ENCODE results near the gene LMBRD1.
A peak's percentile ranks its signal among the peaks of the same experiment; 100 is the strongest.
"Not testable (repeated sequence)": the region's sequence is repeated elsewhere in the genome, so short reads cannot be mapped to it uniquely, and the experiment has no call there.

The LMBRD1 gene

DNA sequence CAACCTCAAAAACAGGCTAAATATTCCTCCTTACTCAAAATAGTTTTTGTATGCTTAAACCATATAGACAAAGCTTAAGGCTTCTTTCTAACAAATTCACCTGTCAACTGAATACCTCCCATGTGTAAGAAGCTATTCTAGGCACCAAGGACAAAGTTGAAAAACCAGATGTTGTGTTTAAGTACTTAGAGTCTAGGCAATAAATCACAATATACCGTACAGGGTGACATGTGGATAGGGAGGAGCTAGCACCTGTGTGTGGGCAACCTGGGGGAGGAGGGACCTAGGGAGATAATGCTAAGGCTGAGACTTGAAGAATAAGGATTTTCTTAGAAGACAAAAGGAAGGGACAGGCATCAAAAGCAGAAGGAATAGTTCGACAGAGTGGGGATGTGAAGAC is 123.5 kb downstream of the LMBRD1 start:
- TF ChIP-seq, protein P1, sequence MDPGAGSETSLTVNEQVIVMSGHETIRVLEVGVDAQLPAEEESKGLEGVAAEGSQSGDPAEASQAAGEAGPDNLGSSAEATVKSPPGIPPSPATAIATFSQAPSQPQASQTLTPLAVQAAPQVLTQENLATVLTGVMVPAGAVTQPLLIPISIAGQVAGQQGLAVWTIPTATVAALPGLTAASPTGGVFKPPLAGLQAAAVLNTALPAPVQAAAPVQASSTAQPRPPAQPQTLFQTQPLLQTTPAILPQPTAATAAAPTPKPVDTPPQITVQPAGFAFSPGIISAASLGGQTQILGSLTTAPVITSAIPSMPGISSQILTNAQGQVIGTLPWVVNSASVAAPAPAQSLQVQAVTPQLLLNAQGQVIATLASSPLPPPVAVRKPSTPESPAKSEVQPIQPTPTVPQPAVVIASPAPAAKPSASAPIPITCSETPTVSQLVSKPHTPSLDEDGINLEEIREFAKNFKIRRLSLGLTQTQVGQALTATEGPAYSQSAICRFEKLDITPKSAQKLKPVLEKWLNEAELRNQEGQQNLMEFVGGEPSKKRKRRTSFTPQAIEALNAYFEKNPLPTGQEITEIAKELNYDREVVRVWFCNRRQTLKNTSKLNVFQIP (CRISPR knock-in tag; IDR thresholded peaks at IDR 0.05; ENCODE audit: borderline replicate concordance, low read depth) = no peak
- TF ChIP-seq ZNF70 (CRISPR knock-in tag; IDR thresholded peaks at IDR 0.05) = no peak
- TF ChIP-seq, protein P2, sequence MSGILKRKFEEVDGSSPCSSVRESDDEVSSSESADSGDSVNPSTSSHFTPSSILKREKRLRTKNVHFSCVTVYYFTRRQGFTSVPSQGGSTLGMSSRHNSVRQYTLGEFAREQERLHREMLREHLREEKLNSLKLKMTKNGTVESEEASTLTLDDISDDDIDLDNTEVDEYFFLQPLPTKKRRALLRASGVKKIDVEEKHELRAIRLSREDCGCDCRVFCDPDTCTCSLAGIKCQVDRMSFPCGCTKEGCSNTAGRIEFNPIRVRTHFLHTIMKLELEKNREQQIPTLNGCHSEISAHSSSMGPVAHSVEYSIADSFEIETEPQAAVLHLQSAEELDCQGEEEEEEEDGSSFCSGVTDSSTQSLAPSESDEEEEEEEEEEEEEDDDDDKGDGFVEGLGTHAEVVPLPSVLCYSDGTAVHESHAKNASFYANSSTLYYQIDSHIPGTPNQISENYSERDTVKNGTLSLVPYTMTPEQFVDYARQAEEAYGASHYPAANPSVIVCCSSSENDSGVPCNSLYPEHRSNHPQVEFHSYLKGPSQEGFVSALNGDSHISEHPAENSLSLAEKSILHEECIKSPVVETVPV (CRISPR knock-in tag; IDR thresholded peaks at IDR 0.05) = no peak
- TF ChIP-seq, protein P3, sequence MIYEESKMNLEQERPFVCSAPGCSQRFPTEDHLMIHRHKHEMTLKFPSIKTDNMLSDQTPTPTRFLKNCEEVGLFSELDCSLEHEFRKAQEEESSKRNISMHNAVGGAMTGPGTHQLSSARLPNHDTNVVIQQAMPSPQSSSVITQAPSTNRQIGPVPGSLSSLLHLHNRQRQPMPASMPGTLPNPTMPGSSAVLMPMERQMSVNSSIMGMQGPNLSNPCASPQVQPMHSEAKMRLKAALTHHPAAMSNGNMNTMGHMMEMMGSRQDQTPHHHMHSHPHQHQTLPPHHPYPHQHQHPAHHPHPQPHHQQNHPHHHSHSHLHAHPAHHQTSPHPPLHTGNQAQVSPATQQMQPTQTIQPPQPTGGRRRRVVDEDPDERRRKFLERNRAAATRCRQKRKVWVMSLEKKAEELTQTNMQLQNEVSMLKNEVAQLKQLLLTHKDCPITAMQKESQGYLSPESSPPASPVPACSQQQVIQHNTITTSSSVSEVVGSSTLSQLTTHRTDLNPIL (CRISPR knock-in tag; IDR thresholded peaks at IDR 0.05; ENCODE audit: low read depth) = no peak
- TF ChIP-seq PPARA (CRISPR knock-in tag; IDR thresholded peaks at IDR 0.05; ENCODE audit: borderline replicate concordance) = no peak
- TF ChIP-seq CSDC2 (CRISPR knock-in tag; IDR thresholded peaks at IDR 0.05) = no peak
- TF ChIP-seq ZNF565 (CRISPR knock-in tag; conservative IDR thresholded peaks at IDR 0.05; ENCODE audit: low read depth) = no peak
- TF ChIP-seq, protein P4, sequence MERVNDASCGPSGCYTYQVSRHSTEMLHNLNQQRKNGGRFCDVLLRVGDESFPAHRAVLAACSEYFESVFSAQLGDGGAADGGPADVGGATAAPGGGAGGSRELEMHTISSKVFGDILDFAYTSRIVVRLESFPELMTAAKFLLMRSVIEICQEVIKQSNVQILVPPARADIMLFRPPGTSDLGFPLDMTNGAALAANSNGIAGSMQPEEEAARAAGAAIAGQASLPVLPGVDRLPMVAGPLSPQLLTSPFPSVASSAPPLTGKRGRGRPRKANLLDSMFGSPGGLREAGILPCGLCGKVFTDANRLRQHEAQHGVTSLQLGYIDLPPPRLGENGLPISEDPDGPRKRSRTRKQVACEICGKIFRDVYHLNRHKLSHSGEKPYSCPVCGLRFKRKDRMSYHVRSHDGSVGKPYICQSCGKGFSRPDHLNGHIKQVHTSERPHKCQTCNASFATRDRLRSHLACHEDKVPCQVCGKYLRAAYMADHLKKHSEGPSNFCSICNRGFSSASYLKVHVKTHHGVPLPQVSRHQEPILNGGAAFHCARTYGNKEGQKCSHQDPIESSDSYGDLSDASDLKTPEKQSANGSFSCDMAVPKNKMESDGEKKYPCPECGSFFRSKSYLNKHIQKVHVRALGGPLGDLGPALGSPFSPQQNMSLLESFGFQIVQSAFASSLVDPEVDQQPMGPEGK (CRISPR knock-in tag; IDR thresholded peaks at IDR 0.05; ENCODE audit: borderline replicate concordance) = no peak
- TF ChIP-seq BACH2 (CRISPR knock-in tag; IDR thresholded peaks at IDR 0.05; ENCODE audit: borderline replicate concordance) = no peak
- no peak for TF ChIP-seq ISL1 (CRISPR knock-in tag; IDR thresholded peaks at IDR 0.05)
- no peak for TF ChIP-seq GLIS3 (CRISPR knock-in tag; IDR thresholded peaks at IDR 0.05)
- no peak for TF ChIP-seq TOX (CRISPR knock-in tag; IDR thresholded peaks at IDR 0.05; ENCODE audit: borderline replicate concordance)
- ATAC-seq = no peak

DNA sequence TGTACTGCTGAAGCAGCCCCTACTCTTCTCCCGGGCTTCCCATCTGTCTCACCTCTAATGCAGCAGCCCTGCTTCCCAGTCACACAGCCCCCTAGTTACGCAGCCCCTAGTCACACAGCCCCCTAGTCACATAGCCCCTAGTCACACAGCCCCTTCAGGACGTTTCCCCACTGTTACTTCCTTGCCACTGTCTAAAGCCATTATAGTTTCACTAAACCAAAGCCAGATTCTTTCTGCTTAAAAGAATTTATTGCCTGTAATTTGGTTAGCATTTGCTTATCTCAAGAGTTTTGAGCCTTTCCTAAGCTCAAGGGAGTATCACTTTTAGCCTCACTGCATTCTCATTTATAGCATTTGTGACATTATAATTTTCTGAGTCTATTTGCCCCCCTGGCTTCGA is 127.9 kb downstream of the LMBRD1 start:
- ATAC-seq = no peak
- TF ChIP-seq ESRRG (CRISPR knock-in tag; IDR thresholded peaks at IDR 0.05) = no peak
- TF ChIP-seq ISL1 (CRISPR knock-in tag; IDR thresholded peaks at IDR 0.05) = peak; percentile 74
- TF ChIP-seq, protein P5, sequence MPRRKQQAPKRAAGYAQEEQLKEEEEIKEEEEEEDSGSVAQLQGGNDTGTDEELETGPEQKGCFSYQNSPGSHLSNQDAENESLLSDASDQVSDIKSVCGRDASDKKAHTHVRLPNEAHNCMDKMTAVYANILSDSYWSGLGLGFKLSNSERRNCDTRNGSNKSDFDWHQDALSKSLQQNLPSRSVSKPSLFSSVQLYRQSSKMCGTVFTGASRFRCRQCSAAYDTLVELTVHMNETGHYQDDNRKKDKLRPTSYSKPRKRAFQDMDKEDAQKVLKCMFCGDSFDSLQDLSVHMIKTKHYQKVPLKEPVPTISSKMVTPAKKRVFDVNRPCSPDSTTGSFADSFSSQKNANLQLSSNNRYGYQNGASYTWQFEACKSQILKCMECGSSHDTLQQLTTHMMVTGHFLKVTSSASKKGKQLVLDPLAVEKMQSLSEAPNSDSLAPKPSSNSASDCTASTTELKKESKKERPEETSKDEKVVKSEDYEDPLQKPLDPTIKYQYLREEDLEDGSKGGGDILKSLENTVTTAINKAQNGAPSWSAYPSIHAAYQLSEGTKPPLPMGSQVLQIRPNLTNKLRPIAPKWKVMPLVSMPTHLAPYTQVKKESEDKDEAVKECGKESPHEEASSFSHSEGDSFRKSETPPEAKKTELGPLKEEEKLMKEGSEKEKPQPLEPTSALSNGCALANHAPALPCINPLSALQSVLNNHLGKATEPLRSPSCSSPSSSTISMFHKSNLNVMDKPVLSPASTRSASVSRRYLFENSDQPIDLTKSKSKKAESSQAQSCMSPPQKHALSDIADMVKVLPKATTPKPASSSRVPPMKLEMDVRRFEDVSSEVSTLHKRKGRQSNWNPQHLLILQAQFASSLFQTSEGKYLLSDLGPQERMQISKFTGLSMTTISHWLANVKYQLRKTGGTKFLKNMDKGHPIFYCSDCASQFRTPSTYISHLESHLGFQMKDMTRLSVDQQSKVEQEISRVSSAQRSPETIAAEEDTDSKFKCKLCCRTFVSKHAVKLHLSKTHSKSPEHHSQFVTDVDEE (CRISPR knock-in tag; IDR thresholded peaks at IDR 0.05) = peak; percentile 77; the same call in 1 of the 2 replicates
- TF ChIP-seq TCF4 (CRISPR knock-in tag; IDR thresholded peaks at IDR 0.05; ENCODE audit: borderline replicate concordance) = no peak; the same call in 1 of the 2 replicates

DNA sequence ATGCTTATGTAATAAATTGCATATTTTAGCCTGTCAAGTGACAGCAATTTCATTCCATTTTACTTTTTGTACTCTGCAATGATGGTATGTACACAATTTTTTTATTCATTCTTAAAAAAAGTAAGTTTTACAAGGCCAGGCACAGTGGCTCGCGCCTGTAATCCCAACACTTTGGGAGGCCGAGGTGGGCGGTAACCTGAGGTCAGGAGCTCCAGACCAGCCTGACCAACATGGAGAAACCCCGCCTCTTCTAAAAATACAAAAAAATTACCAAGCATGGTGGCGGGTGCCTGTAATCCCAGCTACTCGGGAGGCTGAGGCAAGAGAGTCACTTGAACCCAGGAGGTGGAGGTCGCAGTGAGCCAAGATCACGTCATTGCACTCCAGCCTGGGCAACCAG is 130.0 kb downstream of the LMBRD1 start:
- ATAC-seq = not testable (repeated sequence)

DNA sequence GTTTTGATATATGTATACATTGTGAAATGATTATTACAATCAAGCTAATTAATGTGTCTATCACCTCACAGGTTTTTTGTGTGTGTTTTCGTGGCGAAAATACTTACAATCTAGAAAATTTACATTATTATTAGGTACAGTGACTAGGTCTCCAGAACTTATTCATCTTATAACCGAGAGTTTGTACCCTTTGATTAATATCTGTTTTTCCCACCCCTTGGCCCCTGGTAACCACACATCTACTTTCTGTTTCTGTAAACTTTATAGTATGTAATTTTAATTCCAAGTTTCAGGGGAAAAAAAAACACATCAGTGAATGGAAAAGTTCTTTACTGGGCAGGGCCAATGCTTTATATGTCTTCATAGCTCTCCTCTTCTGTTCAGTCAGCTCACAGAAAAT is 131.4 kb downstream of the LMBRD1 start:
- TF ChIP-seq ESRRG (CRISPR knock-in tag; IDR thresholded peaks at IDR 0.05) = no peak
- no peak for TF ChIP-seq ARNTL (CRISPR knock-in tag; IDR thresholded peaks at IDR 0.05; ENCODE audit: borderline replicate concordance, low read depth)
- no peak for ATAC-seq

DNA sequence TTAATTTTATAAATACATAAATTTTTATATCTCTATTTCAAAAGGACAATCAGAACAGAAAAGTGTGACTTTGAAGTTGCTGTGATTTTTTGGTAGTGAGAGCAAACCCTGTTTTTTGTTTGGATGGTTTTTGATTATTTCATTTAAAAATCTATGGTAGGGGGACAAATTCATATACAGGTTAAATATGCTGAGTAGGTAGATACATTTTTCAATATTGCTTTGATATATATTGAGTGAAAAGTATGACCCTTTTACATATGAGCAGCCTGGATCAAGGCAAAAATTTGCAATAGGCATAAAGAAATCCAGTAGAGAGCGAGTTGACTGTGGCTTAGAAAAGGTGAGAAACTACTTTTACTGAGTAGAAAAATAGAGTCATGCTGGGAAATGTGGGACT is 132.3 kb downstream of the LMBRD1 start:
- ATAC-seq = no peak
- TF ChIP-seq, protein P1 (CRISPR knock-in tag; IDR thresholded peaks at IDR 0.05; ENCODE audit: borderline replicate concordance, low read depth) = no peak
- TF ChIP-seq, protein P3 (CRISPR knock-in tag; IDR thresholded peaks at IDR 0.05; ENCODE audit: low read depth) = no peak
- no peak for TF ChIP-seq RARB (CRISPR knock-in tag; IDR thresholded peaks at IDR 0.05)

All from SK-N-SH treated with all-trans-retinoic acid at 6 μM for 48 hours (cell line).